Neural cell (in vitro differentiated cells): ENCODE data around the gene GRK4. TPM values are rescaled to one million over a fixed set of nuclear protein-coding genes. Genes with fewer than 3 reads are reported as not detected.

Source experiments
- H2AFZ ChIP-seq: fragments of 200-600, 300-800 bp; sonication (generic), shearing (Covaris generic); 2 replicates; pipeline ENCODE4 v1.6.0; 2014; ENCODE audit warnings: low read depth, mild to moderate bottlenecking, antibody characterized with exemption, low read length, moderate library complexity
- H3F3A ChIP-seq: fragments of 200-600 bp; shearing (Covaris generic); 2 replicates; pipeline ENCODE4 v1.6.1; 2016; ENCODE audit warnings: mild to moderate bottlenecking, moderate library complexity, mixed read lengths, antibody characterized with exemption, low read length; ENCODE audit not compliant: insufficient read depth, poor library complexity, severe bottlenecking
- H3K27ac ChIP-seq: fragments of 200-600, 300-800 bp; sonication (generic), shearing (Covaris generic); 2 replicates; pipeline ENCODE4 v1.5.1; 2014; ENCODE audit warnings: mild to moderate bottlenecking, low read length, moderate library complexity
- H3K27me3 ChIP-seq: fragments of 300-800, 200-600 bp; sonication (generic), shearing (Covaris generic); 2 replicates; pipeline ENCODE4 v1.6.0; 2014; ENCODE audit warnings: mild to moderate bottlenecking, low read depth, low read length, moderate library complexity; ENCODE audit not compliant: insufficient read depth
- H3K36me3 ChIP-seq: fragments of 300-800, 200-600 bp; sonication (generic), shearing (Covaris generic); 2 replicates; pipeline ENCODE4 v1.5.1; 2014; ENCODE audit warnings: mild to moderate bottlenecking, antibody characterized with exemption, low read length, moderate library complexity; ENCODE audit not compliant: insufficient read depth
- H3K4me2 ChIP-seq: fragments of 300-800, 200-600 bp; sonication (generic), shearing (Covaris generic); 2 replicates; pipeline ENCODE4 v1.6.0; 2014; ENCODE audit warnings: mild to moderate bottlenecking, low read length
- H3K4me3 ChIP-seq: fragments of 300-800, 200-600 bp; sonication (generic), shearing (Covaris generic); 2 replicates; pipeline ENCODE4 v1.5.1; 2014; ENCODE audit warnings: mild to moderate bottlenecking, low read length, moderate library complexity
- H3K79me2 ChIP-seq: fragments of 200-600 bp; shearing (Covaris generic); replicated peaks from 2 replicates; pipeline ENCODE4 v1.6.0; 2014; ENCODE audit warnings: mild to moderate bottlenecking, low read length, moderate library complexity; ENCODE audit not compliant: insufficient read depth
- H3K9ac ChIP-seq: fragments of 300-800, 200-600 bp; sonication (generic), shearing (Covaris generic); 2 replicates; pipeline ENCODE4 v1.6.1; 2016; ENCODE audit warnings: mild to moderate bottlenecking, low read length, mixed read lengths
- H3K9me2 ChIP-seq: fragments of 200-600 bp; shearing (Covaris generic); 2 replicates; pipeline ENCODE4 v1.6.1; 2016; ENCODE audit warnings: mild to moderate bottlenecking, low read length, mixed read lengths; ENCODE audit not compliant: insufficient read depth
- H3K9me3 ChIP-seq: fragments of 200-600, 300-800 bp; sonication (generic), shearing (Covaris generic); 2 replicates; pipeline ENCODE4 v1.6.1; 2016; ENCODE audit warnings: mild to moderate bottlenecking, mixed run types, low read length, moderate library complexity, mixed read lengths
- H4K20me1 ChIP-seq: fragments of 200-600 bp; shearing (Covaris generic); 2 replicates; pipeline ENCODE4 v1.6.1; 2016; ENCODE audit warnings: mild to moderate bottlenecking, mixed run types; ENCODE audit not compliant: insufficient read depth
- EP300 ChIP-seq: fragments of 450-650 bp; conservative IDR thresholded peaks from 2 replicates; pipeline ENCODE4 v1.6.1; 2014; ENCODE audit warnings: antibody characterized with exemption, mild to moderate bottlenecking, moderate library complexity; ENCODE audit not compliant: poor library complexity, severe bottlenecking
- EZH2 ChIP-seq: fragments of 200-600, 300-800 bp; shearing (Covaris generic), sonication (generic); IDR thresholded peaks from 2 replicates; pipeline ENCODE4 v1.6.1; 2014; ENCODE audit warnings: antibody characterized with exemption, low read length, borderline replicate concordance, mild to moderate bottlenecking; ENCODE audit not compliant: insufficient read depth, poor library complexity, severe bottlenecking
- MXI1 ChIP-seq: fragments of 450-650 bp; conservative IDR thresholded peaks from 2 replicates; pipeline ENCODE4 v1.6.1; 2014; ENCODE audit warnings: antibody characterized with exemption, mild to moderate bottlenecking; ENCODE audit not compliant: poor library complexity, severe bottlenecking
- POLR2AphosphoS5 ChIP-seq: IDR thresholded peaks from 2 replicates; pipeline ENCODE4 v1.6.1; 2012
- RAD21 ChIP-seq: fragments of 450-650 bp; conservative IDR thresholded peaks from 2 replicates; pipeline ENCODE4 v1.6.1; 2014; ENCODE audit warnings: antibody characterized with exemption, mild to moderate bottlenecking, moderate library complexity
- SMC3 ChIP-seq: fragments of 450-650 bp; conservative IDR thresholded peaks from 2 replicates; pipeline ENCODE4 v1.6.1; 2014; ENCODE audit warnings: antibody characterized with exemption, mild to moderate bottlenecking, moderate library complexity; ENCODE audit not compliant: poor library complexity
- TAF1 ChIP-seq: IDR thresholded peaks from 2 replicates; pipeline ENCODE4 v1.6.1; 2012; ENCODE audit warnings: low read depth
- polyA plus RNA-seq: library from polyadenylated mRNA; depleted of rRNA; stranded (reverse); fragments of >200 nt; gene quantifications from 2 replicates; pipeline ENCODE4 v1.2.3, GENCODE V29; 2014
- TF ChIP-seq, protein P1 (sequence below): IDR thresholded peaks from 2 replicates; pipeline ENCODE4 v1.6.1; 2012; ENCODE audit warnings: borderline replicate concordance
- TF ChIP-seq, protein P2 (sequence below): fragments of 450-650 bp; IDR thresholded peaks from 2 replicates; pipeline ENCODE4 v1.5.1; 2014; ENCODE audit warnings: antibody characterized with exemption, mild to moderate bottlenecking, moderate library complexity; ENCODE audit not compliant: poor library complexity, severe bottlenecking

The GRK4 gene
- polyA plus RNA-seq, 1 donor from 2014 or later = 17.4 TPM

DNA sequence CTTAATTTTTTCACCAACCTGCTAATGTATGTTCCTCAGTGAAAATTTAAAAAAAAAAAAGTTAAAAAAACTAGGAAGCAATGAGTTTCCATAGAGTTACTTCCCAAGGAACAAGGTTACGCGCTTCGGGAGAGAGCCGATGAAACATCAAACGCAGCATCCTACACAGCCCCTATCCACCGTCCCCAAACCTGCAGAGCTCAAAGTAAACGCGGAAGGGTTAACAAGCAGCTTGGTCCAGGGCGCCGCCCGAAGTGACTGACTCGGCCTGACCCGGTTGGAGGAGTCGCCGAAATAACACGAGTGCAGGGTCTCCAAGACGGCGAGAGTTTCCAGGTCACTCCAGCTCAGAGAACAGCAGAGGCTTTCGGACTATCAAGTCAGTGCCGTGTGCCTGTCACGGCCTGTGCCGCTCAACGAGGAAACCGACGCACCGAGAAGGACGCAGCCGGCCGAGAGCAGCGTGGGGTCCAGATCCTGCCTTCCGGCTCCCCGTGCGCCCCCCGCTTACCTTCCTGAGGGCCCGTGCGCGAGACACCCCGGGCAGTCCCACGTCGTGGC is 677 bp upstream of the GRK4 start:
- Histone ChIP-seq H3K4me2 (peak overlapping the region; percentile 75), H3K27ac (peak overlapping the region; percentile 72), H3K79me2 (peaks cover 15% of the 10 kb centered on the region), H3K9ac (peak overlapping the region; percentile 75), H3K36me3 (no peaks in the 10 kb centered on the region), H3K9me2 (no peaks in the 10 kb centered on the region), H3K27me3 (no peaks in the 10 kb centered on the region), H3K9me3 (no peaks in the 10 kb centered on the region), H2AFZ (peak overlapping the region; percentile 68), H3F3A (no peaks in the 10 kb centered on the region), H3K4me3 (peak overlapping the region; percentile 97), H4K20me1 (no peaks in the 10 kb centered on the region)
- TF ChIP-seq MXI1 (no peak), EZH2 (no peak), EP300 (no peak), TAF1 (no peak), POLR2AphosphoS5 (no peak), RAD21 (no peak), SMC3 (no peak)
- TF ChIP-seq, protein P1, sequence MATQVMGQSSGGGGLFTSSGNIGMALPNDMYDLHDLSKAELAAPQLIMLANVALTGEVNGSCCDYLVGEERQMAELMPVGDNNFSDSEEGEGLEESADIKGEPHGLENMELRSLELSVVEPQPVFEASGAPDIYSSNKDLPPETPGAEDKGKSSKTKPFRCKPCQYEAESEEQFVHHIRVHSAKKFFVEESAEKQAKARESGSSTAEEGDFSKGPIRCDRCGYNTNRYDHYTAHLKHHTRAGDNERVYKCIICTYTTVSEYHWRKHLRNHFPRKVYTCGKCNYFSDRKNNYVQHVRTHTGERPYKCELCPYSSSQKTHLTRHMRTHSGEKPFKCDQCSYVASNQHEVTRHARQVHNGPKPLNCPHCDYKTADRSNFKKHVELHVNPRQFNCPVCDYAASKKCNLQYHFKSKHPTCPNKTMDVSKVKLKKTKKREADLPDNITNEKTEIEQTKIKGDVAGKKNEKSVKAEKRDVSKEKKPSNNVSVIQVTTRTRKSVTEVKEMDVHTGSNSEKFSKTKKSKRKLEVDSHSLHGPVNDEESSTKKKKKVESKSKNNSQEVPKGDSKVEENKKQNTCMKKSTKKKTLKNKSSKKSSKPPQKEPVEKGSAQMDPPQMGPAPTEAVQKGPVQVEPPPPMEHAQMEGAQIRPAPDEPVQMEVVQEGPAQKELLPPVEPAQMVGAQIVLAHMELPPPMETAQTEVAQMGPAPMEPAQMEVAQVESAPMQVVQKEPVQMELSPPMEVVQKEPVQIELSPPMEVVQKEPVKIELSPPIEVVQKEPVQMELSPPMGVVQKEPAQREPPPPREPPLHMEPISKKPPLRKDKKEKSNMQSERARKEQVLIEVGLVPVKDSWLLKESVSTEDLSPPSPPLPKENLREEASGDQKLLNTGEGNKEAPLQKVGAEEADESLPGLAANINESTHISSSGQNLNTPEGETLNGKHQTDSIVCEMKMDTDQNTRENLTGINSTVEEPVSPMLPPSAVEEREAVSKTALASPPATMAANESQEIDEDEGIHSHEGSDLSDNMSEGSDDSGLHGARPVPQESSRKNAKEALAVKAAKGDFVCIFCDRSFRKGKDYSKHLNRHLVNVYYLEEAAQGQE = no peak
- TF ChIP-seq, protein P2, sequence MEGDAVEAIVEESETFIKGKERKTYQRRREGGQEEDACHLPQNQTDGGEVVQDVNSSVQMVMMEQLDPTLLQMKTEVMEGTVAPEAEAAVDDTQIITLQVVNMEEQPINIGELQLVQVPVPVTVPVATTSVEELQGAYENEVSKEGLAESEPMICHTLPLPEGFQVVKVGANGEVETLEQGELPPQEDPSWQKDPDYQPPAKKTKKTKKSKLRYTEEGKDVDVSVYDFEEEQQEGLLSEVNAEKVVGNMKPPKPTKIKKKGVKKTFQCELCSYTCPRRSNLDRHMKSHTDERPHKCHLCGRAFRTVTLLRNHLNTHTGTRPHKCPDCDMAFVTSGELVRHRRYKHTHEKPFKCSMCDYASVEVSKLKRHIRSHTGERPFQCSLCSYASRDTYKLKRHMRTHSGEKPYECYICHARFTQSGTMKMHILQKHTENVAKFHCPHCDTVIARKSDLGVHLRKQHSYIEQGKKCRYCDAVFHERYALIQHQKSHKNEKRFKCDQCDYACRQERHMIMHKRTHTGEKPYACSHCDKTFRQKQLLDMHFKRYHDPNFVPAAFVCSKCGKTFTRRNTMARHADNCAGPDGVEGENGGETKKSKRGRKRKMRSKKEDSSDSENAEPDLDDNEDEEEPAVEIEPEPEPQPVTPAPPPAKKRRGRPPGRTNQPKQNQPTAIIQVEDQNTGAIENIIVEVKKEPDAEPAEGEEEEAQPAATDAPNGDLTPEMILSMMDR = no peak

DNA sequence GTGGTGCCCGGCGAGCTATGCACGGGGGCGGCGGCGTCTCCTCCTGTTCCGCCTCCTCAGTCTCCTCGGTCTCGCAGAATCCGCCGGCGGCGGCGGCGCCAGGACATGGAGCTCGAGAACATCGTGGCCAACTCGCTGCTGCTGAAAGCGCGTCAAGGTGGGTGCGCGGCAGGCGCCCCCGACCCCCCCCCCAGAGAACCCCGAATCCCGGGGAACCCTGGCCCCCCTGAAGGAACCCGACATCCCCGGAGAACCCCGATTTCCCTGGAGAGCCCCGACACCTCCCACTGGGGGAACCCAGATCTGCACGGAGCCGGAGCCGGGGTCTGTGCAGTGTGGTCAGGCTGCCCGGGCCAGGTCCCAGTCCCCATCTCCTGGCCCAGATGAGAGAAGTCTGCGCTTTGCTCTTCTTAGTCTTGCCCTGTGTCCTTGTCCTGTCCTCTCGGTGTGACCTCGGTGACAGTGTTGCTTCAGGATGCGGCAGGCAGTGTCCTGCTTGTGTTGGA is 648 bp downstream of the GRK4 start:
- H3K27me3 ChIP-seq = no peaks in the 10 kb centered on the region
- no peaks in the 10 kb centered on the region for H3K36me3 ChIP-seq
- H3K9me3 ChIP-seq = no peaks in the 10 kb centered on the region
- no peaks in the 10 kb centered on the region for H3F3A ChIP-seq
- H3K4me3 ChIP-seq = peak overlapping the region; percentile 97
- peak overlapping the region; percentile 68 for H3K27ac ChIP-seq
- peak overlapping the region; percentile 45 for H2AFZ ChIP-seq
- TF ChIP-seq SMC3 = no peak
- TF ChIP-seq EP300 = no peak
- TF ChIP-seq, protein P1 = no peak
- TF ChIP-seq, protein P2 = no peak
- TF ChIP-seq MXI1 = no peak
- no peak for TF ChIP-seq TAF1
- TF ChIP-seq EZH2 = no peak
- TF ChIP-seq POLR2AphosphoS5 = no peak
- no peak for TF ChIP-seq RAD21
- H3K9ac ChIP-seq = peak overlapping the region; percentile 80
- peak overlapping the region; percentile 89 for H3K4me2 ChIP-seq
- peaks cover 15% of the 10 kb centered on the region for H3K79me2 ChIP-seq
- H3K9me2 ChIP-seq = no peaks in the 10 kb centered on the region
- H4K20me1 ChIP-seq = no peaks in the 10 kb centered on the region
